ENCODE results near the gene TXNRD2. TPM values are rescaled to one million over a fixed set of nuclear protein-coding genes. Genes with fewer than 3 reads are reported as not detected.

The TXNRD2 gene
- total and polyA plus RNA-seq, 2 donors from 2014 or later = 28.6 to 50.6 TPM

GRCh38 chr22:19842393-19843106, 99.1 kb downstream of the TXNRD2 start:
- Histone ChIP-seq H3K9ac (ENCODE audit: low read length in 3 of 3) (no peak overlapping the region), H3K4me3 (ENCODE audit: low read length in 3 of 3) (no peak overlapping the region), H3K9me3 (ENCODE audit: control insufficient read depth in 2 of 3, insufficient read depth in 1 of 3, low read length in 3 of 3) (no peaks in the 10 kb centered on the region), H3K36me3 (ENCODE audit: control insufficient read depth in 2 of 3, insufficient read depth in 3 of 3, low read length in 3 of 3) (no peaks in the 10 kb centered on the region), H3K4me1 (ENCODE audit: control insufficient read depth in 2 of 3, insufficient read depth in 2 of 3, low read depth in 1 of 3, low read length in 3 of 3) (peaks cover 0 to 5% (median 0%) of the 10 kb centered on the region in 3 donors), H3K27me3 (ENCODE audit: control insufficient read depth, insufficient read depth, low read length) (no peaks in the 10 kb centered on the region), H3K27ac (ENCODE audit: low read depth in 2 of 2, low read length in 2 of 2) (no peak overlapping the region)
- intact Hi-C loops (cut with DNase I) = no loop called here
- DNase-seq (peak in 4 of 5 donors; percentile 42 to 50 (median 48)), FAIRE-seq (no peak)
- TF ChIP-seq CTCF (IDR thresholded peaks at IDR 0.05; ENCODE audit: borderline replicate concordance, extremely low read depth, insufficient read depth) = no peak

- H3K9ac ChIP-seq (ENCODE audit: low read length in 3 of 3) = no peak overlapping the region
- no peak for DNase-seq
- intact Hi-C loops (cut with DNase I) = no loop called here
These were observed 99.8 kb downstream of the TXNRD2 start for GRCh38 chr22:19841641-19842392.

DNA sequence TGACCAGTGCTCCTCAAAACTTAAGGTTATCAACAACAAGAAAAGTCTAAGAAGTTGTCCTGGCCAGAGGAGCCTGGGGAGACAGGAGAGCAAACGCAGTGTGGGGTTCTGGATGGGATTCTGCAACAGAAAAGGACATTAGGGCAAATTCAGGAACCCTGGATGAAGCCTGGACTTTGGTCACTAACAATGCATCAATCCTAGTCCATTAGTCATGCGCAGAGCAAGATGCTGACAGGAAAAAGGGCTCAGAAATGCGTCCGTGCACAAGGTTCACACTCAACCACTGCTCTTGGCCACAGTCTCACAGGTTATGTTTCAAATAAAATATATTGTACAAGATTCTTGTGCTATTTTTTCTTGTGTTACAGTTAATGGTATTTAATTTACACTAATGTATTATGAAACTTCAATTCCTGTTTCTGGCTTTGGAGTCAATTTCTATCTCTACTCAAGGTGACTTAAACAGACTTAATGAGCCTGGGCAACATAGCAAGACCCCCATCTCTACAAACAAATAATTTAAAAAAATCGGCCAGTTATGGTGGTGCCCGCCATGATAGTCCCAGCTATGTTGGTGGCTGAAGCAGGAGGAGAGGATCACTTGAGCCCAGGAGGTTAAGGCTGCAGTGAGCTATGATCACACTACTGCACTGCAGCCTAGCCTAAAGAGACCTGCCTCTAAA, 100.5 kb downstream of the TXNRD2 start:
- Histone ChIP-seq H3K4me3 (ENCODE audit: low read length in 3 of 3) (no peak overlapping the region), H3K27ac (ENCODE audit: low read depth in 2 of 2, low read length in 2 of 2) (no peak overlapping the region), H3K9ac (ENCODE audit: low read length in 3 of 3) (no peak overlapping the region), H3K4me1 (ENCODE audit: control insufficient read depth in 2 of 3, insufficient read depth in 2 of 3, low read depth in 1 of 3, low read length in 3 of 3) (peaks cover 0 to 5% (median 0%) of the 10 kb centered on the region in 3 donors), H3K36me3 (ENCODE audit: control insufficient read depth in 2 of 3, insufficient read depth in 3 of 3, low read length in 3 of 3) (no peaks in the 10 kb centered on the region), H3K27me3 (ENCODE audit: control insufficient read depth, insufficient read depth, low read length) (no peaks in the 10 kb centered on the region), H3K9me3 (ENCODE audit: control insufficient read depth in 2 of 3, insufficient read depth in 1 of 3, low read length in 3 of 3) (no peaks in the 10 kb centered on the region)
- FAIRE-seq (no peak), DNase-seq (no peak)
- intact Hi-C loops (cut with DNase I) = no loop called here
- no peak for TF ChIP-seq CTCF (IDR thresholded peaks at IDR 0.05; ENCODE audit: borderline replicate concordance, extremely low read depth, insufficient read depth)

More at GRCh38 chr22:19841641-19842392, 99.8 kb downstream of the TXNRD2 start:
- H3K36me3 ChIP-seq (ENCODE audit: control insufficient read depth in 2 of 3, insufficient read depth in 3 of 3, low read length in 3 of 3) = no peaks in the 10 kb centered on the region
- H3K9me3 ChIP-seq (ENCODE audit: control insufficient read depth in 2 of 3, insufficient read depth in 1 of 3, low read length in 3 of 3) = no peaks in the 10 kb centered on the region
- FAIRE-seq = no peak
- H3K4me3 ChIP-seq (ENCODE audit: low read length in 3 of 3) = no peak overlapping the region
- no peak for TF ChIP-seq CTCF (IDR thresholded peaks at IDR 0.05; ENCODE audit: borderline replicate concordance, extremely low read depth, insufficient read depth)
- no peak overlapping the region for H3K27ac ChIP-seq (ENCODE audit: low read depth in 2 of 2, low read length in 2 of 2)
- H3K4me1 ChIP-seq (ENCODE audit: control insufficient read depth in 2 of 3, insufficient read depth in 2 of 3, low read depth in 1 of 3, low read length in 3 of 3) = peaks cover 0 to 5% (median 0%) of the 10 kb centered on the region in 3 donors
- no peaks in the 10 kb centered on the region for H3K27me3 ChIP-seq (ENCODE audit: control insufficient read depth, insufficient read depth, low read length)
